Heart left ventricle (tissue), 16 donors: ENCODE measurements around the gene LBX1. TPM values are rescaled to one million over a fixed set of nuclear protein-coding genes. Genes with fewer than 3 reads are reported as not detected.

ENCODE experiments used
- ATAC-seq, 4 donors: fragments of 200-7000 bp; cut with Tn5 transposase; one replicate each; pipeline ENCODE4 v1.9.1; 2020 to 2022; ENCODE audit warnings: moderate library complexity in 4 of 4, mild to moderate bottlenecking in 3 of 4, moderate number of reproducible peaks in 1 of 4
- DNase-seq, 5 donors: peaks; one replicate each; pipeline ENCODE4 v3.0.0-alpha.2; 2020
- H3K27ac ChIP-seq, 12 donors: fragments of 200-600 bp; sonication (generic) in 4 of 12; one replicate each; pipeline versions ENCODE4 v1.5.0 to v1.8.0; 2016 to 2022; ENCODE audit warnings: mild to moderate bottlenecking in 2 of 12
- H3K27me3 ChIP-seq, 9 donors: fragments of 200-600 bp; sonication (generic) in 2 of 9; one replicate each; pipeline versions ENCODE4 v1.5.1 to v1.8.0; 2016 to 2022; ENCODE audit warnings: mild to moderate bottlenecking in 3 of 9
- H3K36me3 ChIP-seq, 9 donors: fragments of 200-600 bp; sonication (generic) in 2 of 9; one replicate each; pipeline versions ENCODE4 v1.5.0 to v1.8.0; 2018 to 2022; ENCODE audit warnings: mild to moderate bottlenecking in 2 of 9
- H3K4me1 ChIP-seq, 12 donors: fragments of 200-600 bp; sonication (generic) in 4 of 12; one replicate each; pipeline versions ENCODE4 v1.5.0 to v1.8.0; 2016 to 2022; ENCODE audit warnings: mild to moderate bottlenecking in 3 of 12
- H3K4me3 ChIP-seq, 12 donors: fragments of 200-600 bp; sonication (generic) in 4 of 12; one replicate each; pipeline versions ENCODE4 v1.5.0 to v1.8.0; 2017 to 2022; ENCODE audit warnings: mild to moderate bottlenecking in 9 of 12, moderate library complexity in 4 of 12
- H3K9me3 ChIP-seq, 12 donors: fragments of 200-600 bp; sonication (generic) in 4 of 12; one replicate each; pipeline versions ENCODE4 v1.5.0 to v1.8.0; 2016 to 2022; ENCODE audit warnings: mild to moderate bottlenecking in 1 of 12
- POLR2A ChIP-seq, 2 donors: fragments of 450-650 bp; IDR thresholded peaks; one replicate each; pipeline ENCODE4 v1.6.1; 2017; ENCODE audit warnings: antibody characterized with exemption in 2 of 2, mild to moderate bottlenecking in 2 of 2, moderate library complexity in 2 of 2
- WGBS, 4 donors: extraction: QIAGEN DNeasy Blood & Tissue Kit in 2 of 4; methylation state at CpG; one replicate each; pipeline versions ENCODE4 v1.1.5 to v1.1.7; 2013 to 2018; 5-methylcytosine and 5-hydroxymethylcytosine counted together
- intact Hi-C, 10 donors: fragments of 100-400 bp; cut with DNase I; formaldehyde crosslinking; loops; one replicate each; pipeline versions ENCODE4 v1.11.1 to v1.14.2; 2022
- polyA plus RNA-seq, 2 donors: library from polyadenylated mRNA; stranded (reverse); fragments of 200-250 nt; gene quantifications; one replicate each; pipeline ENCODE4 v1.2.3, GENCODE V29; 2013
- total RNA-seq, 9 donors: library from RNA; depleted of rRNA in 2 of 9; stranded (reverse); fragments of >200 nt in 2 of 9; fragmentation: NEBNext Ultra II Directional in 3 of 9; extraction: Animal tissue kit (Norgen Biotek cat#: 25700) in 3 of 9; gene quantifications; one replicate each; pipeline versions ENCODE4 v1.1.0 to v1.2.4, GENCODE V29; 2016 to 2023
- TF ChIP-seq, protein P1 (sequence below), 12 donors: fragments of 200-600 bp; sonication (generic) in 4 of 12; IDR thresholded peaks; one replicate each; pipeline versions ENCODE4 v1.5.0 to v1.8.0; 2018 to 2022; ENCODE audit warnings: antibody characterized with exemption in 12 of 12, mild to moderate bottlenecking in 5 of 12
- donor health status: ischemic (EF 13 %, LVEDD 7.1; RV severe dilation, severe dysfunction).
- donor health status: healthy with polysubstance abuse.
- donor health status: DM: no; HTN: yes; CAD: no.
- donor health status: DM: no; HTN: no; CAD: no.
- donor health status: ischemic (EF 25% LVEDD 6.9; RV normal size, moderate dysfunction).
- donor health status: ischemic (EF 25% LVEDD 5.7; RV mildly dilated, moderate dysfunction).
- donor health status: healthy.
- donor health status: DM: yes; HTN: yes; CAD: no.
- donor health status: ischemic (EF 35%, LVEDD 5.7; RV mildly dilated, moderate dysfunction).
- donor health status: nonischemic (EF 11% LVEDD 7.7; RV severe dilation, severe dysfunction).
- donor health status: DM: yes; HTN: yes; CAD: no.
- donor health status: PGD.
- donor health status: ischemic (EF 29% LVEDD 5.4; RV normal size, mild dysfunction).
- donor health status: nonischemic (EF 23%, LVEDD 6.1; RV moderate dilation, normal function).

LBX1 gene
- total and polyA plus RNA-seq, 11 donors, result 0.08 TPM; not detected in 10

DNA sequence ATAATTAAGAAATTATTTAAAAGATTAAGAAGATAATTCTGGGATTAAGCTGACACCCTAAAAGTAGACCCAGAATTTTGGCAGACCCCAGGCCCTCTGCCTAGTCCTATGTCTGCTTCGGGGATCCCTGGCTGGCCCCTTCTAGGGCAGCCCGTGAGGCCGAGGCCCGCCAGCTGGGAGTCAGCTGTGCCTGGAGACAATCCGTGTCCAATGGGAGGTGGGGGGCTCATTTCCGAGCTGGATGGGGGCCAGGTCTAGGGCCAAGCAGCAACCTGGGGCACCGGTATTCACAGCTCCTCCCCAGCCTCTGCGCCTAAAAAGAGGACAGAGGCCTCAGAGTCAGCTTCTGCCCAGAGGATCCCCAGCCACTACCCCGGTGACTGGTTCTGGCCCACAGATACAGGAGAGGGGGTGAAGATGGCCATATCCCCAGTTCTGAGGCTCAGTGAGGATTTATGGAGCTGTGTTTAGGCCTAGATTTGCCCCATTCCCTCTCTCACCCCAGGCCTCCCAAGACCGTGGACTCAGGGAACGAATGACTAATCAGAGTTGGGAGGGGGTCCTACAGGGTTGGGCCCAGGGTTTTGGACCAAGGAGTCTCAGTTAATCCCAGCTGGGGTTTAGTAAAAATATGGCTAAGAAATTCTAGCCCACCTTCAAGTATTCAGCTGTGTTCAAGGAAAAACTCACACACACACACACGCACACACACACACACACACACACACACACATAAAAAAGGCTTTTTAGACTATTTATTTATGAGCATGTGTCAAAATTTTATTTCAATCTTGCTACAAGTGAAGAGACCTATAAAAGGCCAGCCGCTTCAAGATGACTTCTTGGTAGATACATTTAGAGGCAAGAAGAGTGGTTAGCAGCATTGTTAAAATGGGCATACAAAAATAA is 37.4 kb upstream of the LBX1 start:
- H3K27ac ChIP-seq, result no peak overlapping the region
- peaks cover 0 to 51% (median 6%) of the 10 kb centered on the region in 9 donors for H3K27me3 ChIP-seq
- intact Hi-C loops, result no loop called here
- no peaks in the 10 kb centered on the region for H3K36me3 ChIP-seq
- ATAC-seq, result no peak
- DNase-seq, result no peak
- no peak overlapping the region for H3K4me3 ChIP-seq
- TF ChIP-seq, protein P1, sequence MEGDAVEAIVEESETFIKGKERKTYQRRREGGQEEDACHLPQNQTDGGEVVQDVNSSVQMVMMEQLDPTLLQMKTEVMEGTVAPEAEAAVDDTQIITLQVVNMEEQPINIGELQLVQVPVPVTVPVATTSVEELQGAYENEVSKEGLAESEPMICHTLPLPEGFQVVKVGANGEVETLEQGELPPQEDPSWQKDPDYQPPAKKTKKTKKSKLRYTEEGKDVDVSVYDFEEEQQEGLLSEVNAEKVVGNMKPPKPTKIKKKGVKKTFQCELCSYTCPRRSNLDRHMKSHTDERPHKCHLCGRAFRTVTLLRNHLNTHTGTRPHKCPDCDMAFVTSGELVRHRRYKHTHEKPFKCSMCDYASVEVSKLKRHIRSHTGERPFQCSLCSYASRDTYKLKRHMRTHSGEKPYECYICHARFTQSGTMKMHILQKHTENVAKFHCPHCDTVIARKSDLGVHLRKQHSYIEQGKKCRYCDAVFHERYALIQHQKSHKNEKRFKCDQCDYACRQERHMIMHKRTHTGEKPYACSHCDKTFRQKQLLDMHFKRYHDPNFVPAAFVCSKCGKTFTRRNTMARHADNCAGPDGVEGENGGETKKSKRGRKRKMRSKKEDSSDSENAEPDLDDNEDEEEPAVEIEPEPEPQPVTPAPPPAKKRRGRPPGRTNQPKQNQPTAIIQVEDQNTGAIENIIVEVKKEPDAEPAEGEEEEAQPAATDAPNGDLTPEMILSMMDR (IDR thresholded peaks at IDR 0.05), result no peak
- TF ChIP-seq POLR2A (IDR thresholded peaks at IDR 0.05), result no peak
- H3K4me1 ChIP-seq, result no peaks in the 10 kb centered on the region
- H3K9me3 ChIP-seq, result no peaks in the 10 kb centered on the region
- 76 to 83% (median 80%) methylated on average over 13 of the region's 13 CpGs for WGBS, 4 donors

- H3K4me1 ChIP-seq, result no peaks in the 10 kb centered on the region
- DNase-seq (no peak), ATAC-seq (no peak)
- WGBS, 4 donors, result 62 to 69% (median 68%) methylated on average over 11 of the region's 11 CpGs
- TF ChIP-seq, protein P1 (IDR thresholded peaks at IDR 0.05), result no peak
- TF ChIP-seq POLR2A (IDR thresholded peaks at IDR 0.05), result no peak
- no peak overlapping the region for H3K4me3 ChIP-seq
- peaks cover 0 to 7% (median 2%) of the 10 kb centered on the region in 12 donors for H3K9me3 ChIP-seq
- no peak overlapping the region for H3K27ac ChIP-seq
- no peaks in the 10 kb centered on the region for H3K36me3 ChIP-seq
- H3K27me3 ChIP-seq, result peaks cover 0 to 53% (median 20%) of the 10 kb centered on the region in 9 donors
- intact Hi-C loops, result no loop called here
These were observed 34.0 kb upstream of the LBX1 start for GRCh38 chr10:101263150-101263752.

- H3K27me3 ChIP-seq, result peaks cover 0 to 56% (median 23%) of the 10 kb centered on the region in 9 donors
- peaks cover 0 to 12% (median 6%) of the 10 kb centered on the region in 12 donors for H3K9me3 ChIP-seq
- H3K4me1 ChIP-seq, result no peaks in the 10 kb centered on the region
- WGBS, 4 donors, result 56 to 73% (median 69%) methylated on average over 9 of the region's 9 CpGs
- no peak overlapping the region for H3K4me3 ChIP-seq
- H3K27ac ChIP-seq, result no peak overlapping the region
- intact Hi-C loops, result no loop called here
- no peaks in the 10 kb centered on the region for H3K36me3 ChIP-seq
- ATAC-seq (no peak), DNase-seq (no peak)
- TF ChIP-seq POLR2A (IDR thresholded peaks at IDR 0.05), result no peak
- TF ChIP-seq, protein P1 (IDR thresholded peaks at IDR 0.05), result no peak
These were observed 32.9 kb upstream of the LBX1 start for GRCh38 chr10:101262147-101262546.

DNA sequence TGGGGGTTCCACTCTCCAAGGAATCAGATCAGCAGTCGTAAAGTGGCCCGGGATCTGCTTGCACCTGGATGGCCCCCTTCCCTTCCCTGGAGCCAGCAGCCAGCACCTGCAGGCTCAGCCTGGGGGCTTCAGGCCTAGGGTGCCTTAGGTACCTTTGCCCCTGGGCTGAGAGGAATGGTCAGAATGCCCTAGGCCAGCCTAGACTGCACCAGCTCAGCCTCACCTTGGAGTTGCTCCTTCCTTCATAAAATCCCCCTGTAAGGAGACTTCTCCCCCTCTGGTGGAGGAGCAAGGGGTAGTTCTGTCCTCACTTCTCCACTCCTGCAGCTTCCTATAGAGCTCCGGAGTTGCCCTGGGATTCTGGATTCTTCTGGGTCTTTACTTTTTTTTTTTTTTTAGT is 32.4 kb upstream of the LBX1 start:
- H3K4me1 ChIP-seq, result no peaks in the 10 kb centered on the region
- no peaks in the 10 kb centered on the region for H3K36me3 ChIP-seq
- intact Hi-C loops, result no loop called here
- no peak overlapping the region for H3K4me3 ChIP-seq
- 47 to 65% (median 62%) methylated on average over 3 of the region's 3 CpGs for WGBS, 4 donors
- DNase-seq (no peak), ATAC-seq (no peak)
- peaks cover 0 to 12% (median 6%) of the 10 kb centered on the region in 12 donors for H3K9me3 ChIP-seq
- TF ChIP-seq, protein P1 (IDR thresholded peaks at IDR 0.05), result no peak
- no peak for TF ChIP-seq POLR2A (IDR thresholded peaks at IDR 0.05)
- H3K27ac ChIP-seq, result no peak overlapping the region
- H3K27me3 ChIP-seq, result peaks cover 0 to 56% (median 23%) of the 10 kb centered on the region in 9 donors
